K562 (cell line): ENCODE results near the gene PRKAG2. TPM values are rescaled to one million over a fixed set of nuclear protein-coding genes. Genes with fewer than 3 reads are reported as not detected.

ENCODE experiments used
- ATAC-seq: fragments of 200-7000 bp; cut with Tn5 transposase; 3 replicates; pipeline ENCODE4 v1.9.1; 2020; ENCODE audit warnings: moderate library complexity
- BruUV-seq: library from RNA; stranded (reverse); fragments of 400-500 nt; replicated peaks from 2 replicates; lab custom pipeline; 2021; lab: Mats Ljungman, UMichigan
- CTCF ChIA-PET: fragments of 300-600 bp; formaldehyde crosslinking; extraction: SDS; loops from one replicate; lab custom pipeline; 2021; ENCODE audit warnings: low intra/inter-chr PET ratio; lab: Yijun Ruan, JAX
- POLR2A ChIA-PET: fragments of 300-600, 350-650 bp; sonication (Branson Sonifier 250); formaldehyde crosslinking; extraction: SDS; loops from one replicate; lab custom pipeline; 2021; ENCODE audit warnings: antibody characterized with exemption, inconsistent platforms; lab: Yijun Ruan, JAX
- DNase-seq, 4 experiments: peaks; one replicate each; pipeline versions ENCODE4 v3.0.0 to v3.0.0-alpha.2; 2011 to 2018; ENCODE audit warnings: low spot score in 3 of 4, mixed read lengths in 3 of 4; ENCODE audit errors: extremely low read depth in 1 of 4
- FAIRE-seq: peaks from 2 replicates; lab custom pipeline; 2011; peaks lifted over from hg19 to GRCh38; lab: Jason Lieb, UNC
- H2AFZ ChIP-seq: 2 replicates; pipeline ENCODE4 v1.6.0; 2011; ENCODE audit warnings: low read depth, low read length, control low read depth, inconsistent platforms
- H3K27ac ChIP-seq: fragments of 200-600 bp; 3 replicates; pipeline ENCODE4 v1.8.0; 2011; ENCODE audit warnings: low read depth, mild to moderate bottlenecking, control low read depth, inconsistent platforms, low read length, moderate library complexity, mixed read lengths; ENCODE audit errors: extremely low read depth
- H3K27me3 ChIP-seq, 2 experiments: fragments of 300-600 bp in 1 of 2; 2 replicates in 1 of 2; 3 replicates in 1 of 2; pipeline versions ENCODE4 v1.6.0 to v1.8.0; 2011; ENCODE audit warnings: inconsistent platforms in 2 of 2, low read length in 2 of 2, mild to moderate bottlenecking in 1 of 2, mixed read lengths in 1 of 2, moderate library complexity in 1 of 2; ENCODE audit not compliant: control insufficient read depth in 2 of 2, insufficient read depth in 2 of 2
- H3K36me3 ChIP-seq: fragments of 300-600 bp; 3 replicates; pipeline ENCODE4 v1.8.0; 2011; ENCODE audit warnings: mild to moderate bottlenecking, low read length, inconsistent platforms; ENCODE audit not compliant: control insufficient read depth, insufficient read depth
- H3K4me1 ChIP-seq, 2 experiments: fragments of 200-600 bp in 1 of 2; replicated peaks in 1 of 2; 2 replicates in 1 of 2; 3 replicates in 1 of 2; pipeline versions ENCODE4 v1.5.1 to v1.8.0; 2011; ENCODE audit warnings: inconsistent platforms in 2 of 2, low read length in 2 of 2, mild to moderate bottlenecking in 1 of 2, mixed read lengths in 1 of 2, moderate library complexity in 1 of 2; ENCODE audit not compliant: control insufficient read depth in 2 of 2, insufficient read depth in 2 of 2
- H3K4me2 ChIP-seq: 2 replicates; pipeline ENCODE4 v1.6.1; 2011; ENCODE audit warnings: low read length, control low read depth, inconsistent platforms, mixed read lengths; ENCODE audit not compliant: insufficient read depth
- H3K4me3 ChIP-seq: fragments of 200-600 bp; sonication (generic), shearing (Covaris generic); 2 replicates; pipeline ENCODE4 v1.5.1; 2016; ENCODE audit warnings: control low read depth, inconsistent platforms
- H3K79me2 ChIP-seq: fragments of 200-600 bp; 3 replicates; pipeline ENCODE4 v1.8.0; 2011; ENCODE audit warnings: low read length, inconsistent platforms; ENCODE audit not compliant: control insufficient read depth, insufficient read depth
- H3K9ac ChIP-seq, 2 experiments: 2 replicates each; pipeline versions ENCODE4 v1.6.0 to v1.6.1; 2011; ENCODE audit warnings: low read depth in 2 of 2, low read length in 2 of 2, control low read depth in 1 of 2, inconsistent platforms in 1 of 2, mild to moderate bottlenecking in 1 of 2, mixed read lengths in 1 of 2; ENCODE audit not compliant: insufficient read depth in 1 of 2
- H3K9me1 ChIP-seq: one replicate; pipeline ENCODE4 v1.6.0; 2011; ENCODE audit warnings: inconsistent platforms, mild to moderate bottlenecking, low read length, moderate library complexity; ENCODE audit not compliant: control insufficient read depth, insufficient read depth
- H3K9me3 ChIP-seq: replicated peaks from 2 replicates; pipeline ENCODE4 v1.5.1; 2011; ENCODE audit warnings: low read depth, low read length, inconsistent platforms; ENCODE audit not compliant: control insufficient read depth, insufficient read depth
- H4K20me1 ChIP-seq: replicated peaks from 2 replicates; pipeline ENCODE4 v1.6.1; 2011; ENCODE audit warnings: low read length, inconsistent platforms, mixed read lengths; ENCODE audit not compliant: control insufficient read depth, insufficient read depth
- CBFA2T3 ChIP-seq: fragments of 450-650 bp; IDR thresholded peaks from 2 replicates; pipeline ENCODE4 v1.6.1; 2017
- CBX1 ChIP-seq: sonication (generic); IDR thresholded peaks from 2 replicates; pipeline ENCODE4 v1.6.1; 2016; ENCODE audit warnings: antibody characterized with exemption, low read depth, mild to moderate bottlenecking
- CREB1 ChIP-seq, 2 experiments: sonication (generic) in 1 of 2; formaldehyde crosslinking in 1 of 2; IDR thresholded peaks; 2 replicates each; pipeline versions ENCODE4 v1.6.1 to v1.8.0; 2012 to 2022; ENCODE audit warnings: inconsistent platforms in 1 of 2, mild to moderate bottlenecking in 1 of 2, missing genetic modification reagents in 1 of 2, moderate library complexity in 1 of 2
- CTBP1 ChIP-seq: fragments of 450-650 bp; IDR thresholded peaks from 2 replicates; pipeline ENCODE4 v1.6.1; 2016; ENCODE audit warnings: borderline replicate concordance
- ETV1 ChIP-seq: fragments of 450-650 bp; conservative IDR thresholded peaks from 2 replicates; pipeline ENCODE4 v1.6.1; 2016; ENCODE audit warnings: missing genetic modification characterization, control low read depth, low read depth, missing compliant biosample characterization
- ETV5 ChIP-seq: sonication (generic); formaldehyde crosslinking; IDR thresholded peaks from 2 replicates; pipeline ENCODE4 v1.4.0; 2020; ENCODE audit warnings: low read depth, mild to moderate bottlenecking, missing genetic modification reagents
- NR4A1 ChIP-seq, 2 experiments: fragments of 250-450 bp in 1 of 2; fragments of 450-650 bp in 1 of 2; sonication (Bioruptor Pico) in 1 of 2; IDR thresholded peaks; 2 replicates each; pipeline versions ENCODE4 v1.4.0 to v1.6.1; 2016 to 2020; ENCODE audit warnings: mild to moderate bottlenecking in 2 of 2, missing compliant biosample characterization in 1 of 2, missing genetic modification characterization in 1 of 2, moderate library complexity in 1 of 2
- NRF1 ChIP-seq, 2 experiments: fragments of 450-650 bp; IDR thresholded peaks in 1 of 2; conservative IDR thresholded peaks in 1 of 2; 2 replicates each; pipeline ENCODE4 v1.6.1; 2014; ENCODE audit warnings: mild to moderate bottlenecking in 2 of 2
- PHB2 ChIP-seq: fragments of 450-650 bp; IDR thresholded peaks from 2 replicates; pipeline ENCODE4 v1.6.1; 2017; ENCODE audit warnings: low read depth
- POLR2B ChIP-seq: fragments of 450-650 bp; IDR thresholded peaks from 2 replicates; pipeline ENCODE4 v1.6.1; 2018; ENCODE audit warnings: low read depth; ENCODE audit not compliant: partially characterized antibody
- SETDB1 ChIP-seq: IDR thresholded peaks from one replicate; pipeline ENCODE4 v1.6.1; 2012; ENCODE audit warnings: low read length, control low read depth, inconsistent platforms
- TEAD4 ChIP-seq, 2 experiments: sonication (generic) in 1 of 2; formaldehyde crosslinking in 1 of 2; IDR thresholded peaks; 2 replicates each; pipeline versions ENCODE4 v1.6.1 to v1.8.0; 2012 to 2022; ENCODE audit warnings: borderline replicate concordance in 1 of 2, inconsistent platforms in 1 of 2, low read length in 1 of 2, mild to moderate bottlenecking in 1 of 2, missing genetic modification reagents in 1 of 2
- ZNF12 ChIP-seq: sonication (generic); formaldehyde crosslinking; IDR thresholded peaks from 2 replicates; pipeline ENCODE4 v1.4.0; 2020; ENCODE audit warnings: mild to moderate bottlenecking, missing genetic modification reagents
- ZNF586 ChIP-seq: fragments of 450-650 bp; formaldehyde crosslinking; conservative IDR thresholded peaks from 2 replicates; pipeline ENCODE4 v1.4.0; 2020; ENCODE audit warnings: mild to moderate bottlenecking, moderate library complexity
- ZNF696 ChIP-seq: fragments of 250-450 bp; sonication (Bioruptor Pico); conservative IDR thresholded peaks from 2 replicates; pipeline ENCODE4 v1.4.0; 2020; ENCODE audit warnings: mild to moderate bottlenecking, moderate library complexity
- ZZZ3 ChIP-seq: fragments of 450-650 bp; IDR thresholded peaks from 2 replicates; pipeline ENCODE4 v1.6.1; 2016; ENCODE audit warnings: antibody characterized with exemption, mild to moderate bottlenecking, moderate library complexity
- WGBS: fragments of 100-300 bp; shearing (Covaris generic); methylation state at CpG from one replicate; pipeline ENCODE4 v1.1.6; 2016; ENCODE audit warnings: low coverage, mixed read lengths; ENCODE audit not compliant: insufficient coverage; ENCODE audit errors: missing lambda C conversion rate; 5-methylcytosine and 5-hydroxymethylcytosine counted together
- in situ Hi-C: fragments of 300-500 bp; cut with MboI; formaldehyde crosslinking; loops from 4 replicates; pipeline ENCODE4 v1.15.0; 2018; ENCODE audit warnings: inconsistent platforms, mixed read lengths
- intact Hi-C: fragments of 100-400 bp; cut with micrococcal nuclease; formaldehyde crosslinking; loops from 2 replicates; pipeline ENCODE4 v1.14.2; 2022
- polyA plus RNA-seq, 8 experiments: library from polyadenylated mRNA; depleted of rRNA in 4 of 8; stranded (reverse) in 5 of 8; unstranded in 3 of 8; fragments of >200 nt; fragmentation: Nextera tagmentation in 2 of 8; fragmentation: Illumina TruSeq in 1 of 8; extraction: Ambion mirVana in 2 of 8; extraction: Trizol in 1 of 8; gene quantifications; 2 replicates each; pipeline versions ENCODE4 v1.2.1 to v1.2.3, GENCODE V29; 2011 to 2014; ENCODE audit warnings: inconsistent platforms in 1 of 8, missing spikeins in 1 of 8
- total RNA-seq, 7 experiments: library from RNA; depleted of rRNA in 6 of 7; stranded (reverse); fragments of >200 nt in 6 of 7; fragmentation: Illumina TruSeq in 2 of 7; extraction: Trizol in 2 of 7; gene quantifications; 2 replicates each; pipeline versions ENCODE4 v1.2.1 to v1.2.3, GENCODE V29; 2011 to 2021; ENCODE audit warnings: low replicate concordance in 1 of 7
- TF ChIP-seq, protein P1 (sequence below): IDR thresholded peaks from 3 replicates; pipeline ENCODE4 v1.6.1; 2011; ENCODE audit warnings: borderline replicate concordance, mild to moderate bottlenecking, moderate library complexity; ENCODE audit not compliant: insufficient read length; ENCODE audit errors: extremely low read depth
- TF ChIP-seq, protein P2 (sequence below): fragments of 450-650 bp; IDR thresholded peaks from 2 replicates; pipeline ENCODE4 v1.6.1; 2016

The PRKAG2 gene
- total and polyA plus RNA-seq, 9 of the 15 experiments (the other 6 are each of a cell fraction or from before 2014, with no cell fraction given), result 0.99 to 5.6 (median 3.3) TPM

GRCh38 chr7:151699147-151699927 lies 177.6 kb downstream of the PRKAG2 start:
- H3K9me3 ChIP-seq, result no peaks in the 10 kb centered on the region
- H3K27ac ChIP-seq, result no peak overlapping the region
- no peak overlapping the region for H3K4me3 ChIP-seq
- FAIRE-seq (no peak), ATAC-seq (peak; percentile 52), DNase-seq (peak in 3 of 4 experiments; percentile 16 to 55 (median 52))
- H3K9ac ChIP-seq, result no peak overlapping the region
- H2AFZ ChIP-seq, result no peak overlapping the region
- in situ Hi-C loops, result no loop called here
- intact Hi-C loops, result no loop called here
- POLR2A ChIA-PET, result no interaction called here
- H3K27me3 ChIP-seq, result peaks cover 54 to 92% of the 10 kb centered on the region in 2 experiments
- H4K20me1 ChIP-seq, result peaks cover 3% of the 10 kb centered on the region; the same call in 1 of the 2 replicates
- BruUV-seq, result no TSS peak
- H3K36me3 ChIP-seq, result no peaks in the 10 kb centered on the region
- CTCF ChIA-PET, result no interaction called here
- 1% methylated on average over 16 of the region's 16 CpGs for WGBS
- H3K9me1 ChIP-seq, result no peaks in the 10 kb centered on the region
- no peaks in the 10 kb centered on the region for H3K79me2 ChIP-seq
- H3K4me1 ChIP-seq, result no peaks in the 10 kb centered on the region
- H3K4me2 ChIP-seq, result no peak overlapping the region
- TF ChIP-seq TEAD4 (IDR thresholded peaks at IDR 0.05; ENCODE audit: low read length) (peak; percentile 32; the same call in 1 of the 2 replicates), TEAD4 (CRISPR knock-in tag; IDR thresholded peaks at IDR 0.05; ENCODE audit: borderline replicate concordance) (no peak), ETV1 (peak; percentile 73), NR4A1 (CRISPR knock-in tag; IDR thresholded peaks at IDR 0.05) (no peak), NR4A1 (tag; IDR thresholded peaks at IDR 0.05) (no peak), CTBP1 (peak; percentile 57; the same call in 1 of the 2 replicates), CBFA2T3 (0 out of 2 replicates have a peak, but pooled peaks have one; percentile 26), SETDB1 (no peak), CREB1 (IDR thresholded peaks at IDR 0.05) (no peak), CREB1 (CRISPR knock-in tag; IDR thresholded peaks at IDR 0.05) (no peak), ZZZ3 (no peak), ZNF586 (CRISPR knock-in tag) (no peak), ETV5 (CRISPR knock-in tag) (peak; percentile 25; the same call in 1 of the 2 replicates), CBX1 (no peak), ZNF12 (CRISPR knock-in tag) (no peak), PHB2 (no peak), POLR2B (no peak), NRF1 (conservative IDR thresholded peaks at IDR 0.05 in 1 of 2, IDR thresholded peaks at IDR 0.05 in 1 of 2) (no peak), ZNF696 (CRISPR knock-in tag) (no peak)
- TF ChIP-seq, protein P1, sequence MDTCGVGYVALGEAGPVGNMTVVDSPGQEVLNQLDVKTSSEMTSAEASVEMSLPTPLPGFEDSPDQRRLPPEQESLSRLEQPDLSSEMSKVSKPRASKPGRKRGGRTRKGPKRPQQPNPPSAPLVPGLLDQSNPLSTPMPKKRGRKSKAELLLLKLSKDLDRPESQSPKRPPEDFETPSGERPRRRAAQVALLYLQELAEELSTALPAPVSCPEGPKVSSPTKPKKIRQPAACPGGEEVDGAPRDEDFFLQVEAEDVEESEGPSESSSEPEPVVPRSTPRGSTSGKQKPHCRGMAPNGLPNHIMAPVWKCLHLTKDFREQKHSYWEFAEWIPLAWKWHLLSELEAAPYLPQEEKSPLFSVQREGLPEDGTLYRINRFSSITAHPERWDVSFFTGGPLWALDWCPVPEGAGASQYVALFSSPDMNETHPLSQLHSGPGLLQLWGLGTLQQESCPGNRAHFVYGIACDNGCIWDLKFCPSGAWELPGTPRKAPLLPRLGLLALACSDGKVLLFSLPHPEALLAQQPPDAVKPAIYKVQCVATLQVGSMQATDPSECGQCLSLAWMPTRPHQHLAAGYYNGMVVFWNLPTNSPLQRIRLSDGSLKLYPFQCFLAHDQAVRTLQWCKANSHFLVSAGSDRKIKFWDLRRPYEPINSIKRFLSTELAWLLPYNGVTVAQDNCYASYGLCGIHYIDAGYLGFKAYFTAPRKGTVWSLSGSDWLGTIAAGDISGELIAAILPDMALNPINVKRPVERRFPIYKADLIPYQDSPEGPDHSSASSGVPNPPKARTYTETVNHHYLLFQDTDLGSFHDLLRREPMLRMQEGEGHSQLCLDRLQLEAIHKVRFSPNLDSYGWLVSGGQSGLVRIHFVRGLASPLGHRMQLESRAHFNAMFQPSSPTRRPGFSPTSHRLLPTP, result no peak
- TF ChIP-seq, protein P2, sequence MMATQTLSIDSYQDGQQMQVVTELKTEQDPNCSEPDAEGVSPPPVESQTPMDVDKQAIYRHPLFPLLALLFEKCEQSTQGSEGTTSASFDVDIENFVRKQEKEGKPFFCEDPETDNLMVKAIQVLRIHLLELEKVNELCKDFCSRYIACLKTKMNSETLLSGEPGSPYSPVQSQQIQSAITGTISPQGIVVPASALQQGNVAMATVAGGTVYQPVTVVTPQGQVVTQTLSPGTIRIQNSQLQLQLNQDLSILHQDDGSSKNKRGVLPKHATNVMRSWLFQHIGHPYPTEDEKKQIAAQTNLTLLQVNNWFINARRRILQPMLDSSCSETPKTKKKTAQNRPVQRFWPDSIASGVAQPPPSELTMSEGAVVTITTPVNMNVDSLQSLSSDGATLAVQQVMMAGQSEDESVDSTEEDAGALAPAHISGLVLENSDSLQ, result no peak
